NCI-H2196 treated with DMSO at 0.1 percent for 48 hours (cell line): ENCODE measurements around the gene RNU1-4.
"Not testable (repeated sequence)": the region's sequence is repeated elsewhere in the genome, so short reads cannot be mapped to it uniquely, and the experiment has no call there.

Experiments used
- DNase-seq: peaks from one replicate; lab custom pipeline; 2025; ENCODE audit not compliant: unreplicated experiment; lab: John Stamatoyannopoulos, UW

The RNU1-4 gene

GRCh38 chr1:16764820-16765655, 24.7 kb downstream of the RNU1-4 start:
- not testable (repeated sequence) for DNase-seq

GRCh38 chr1:16765731-16766605, 25.7 kb downstream of the RNU1-4 start:
- not testable (repeated sequence) for DNase-seq

GRCh38 chr1:16766689-16767256, 26.5 kb downstream of the RNU1-4 start:
- not testable (repeated sequence) for DNase-seq

GRCh38 chr1:16770139-16770759, 29.9 kb downstream of the RNU1-4 start:
- DNase-seq, result not testable (repeated sequence)

- DNase-seq, result not testable (repeated sequence)
These were observed 30.7 kb downstream of the RNU1-4 start for GRCh38 chr1:16770896-16771446.

GRCh38 chr1:16772275-16773204, 32.2 kb downstream of the RNU1-4 start:
- not testable (repeated sequence) for DNase-seq

GRCh38 chr1:16773205-16773596, 32.9 kb downstream of the RNU1-4 start:
- not testable (repeated sequence) for DNase-seq

- DNase-seq, result not testable (repeated sequence)
These were observed 33.4 kb downstream of the RNU1-4 start for GRCh38 chr1:16773723-16774122.

- DNase-seq, result not testable (repeated sequence)
These were observed 34.5 kb downstream of the RNU1-4 start for GRCh38 chr1:16774773-16775172.

GRCh38 chr1:16775290-16775689, 35.0 kb downstream of the RNU1-4 start:
- not testable (repeated sequence) for DNase-seq

GRCh38 chr1:16776248-16776647, 35.9 kb downstream of the RNU1-4 start:
- not testable (repeated sequence) for DNase-seq

GRCh38 chr1:16776835-16777234, 36.5 kb downstream of the RNU1-4 start:
- DNase-seq, result not testable (repeated sequence)

GRCh38 chr1:16777821-16778220, 37.5 kb downstream of the RNU1-4 start:
- DNase-seq, result not testable (repeated sequence)

GRCh38 chr1:16779525-16779924, 39.2 kb downstream of the RNU1-4 start:
- DNase-seq, result not testable (repeated sequence)

- not testable (repeated sequence) for DNase-seq
These were observed 40.7 kb downstream of the RNU1-4 start for GRCh38 chr1:16781033-16781432.

GRCh38 chr1:16781625-16782024, 41.3 kb downstream of the RNU1-4 start:
- DNase-seq, result not testable (repeated sequence)

- not testable (repeated sequence) for DNase-seq
These were observed 44.6 kb downstream of the RNU1-4 start for GRCh38 chr1:16784955-16785354.

GRCh38 chr1:16786362-16786761, 46.0 kb downstream of the RNU1-4 start:
- not testable (repeated sequence) for DNase-seq

- DNase-seq, result not testable (repeated sequence)
These were observed 46.9 kb downstream of the RNU1-4 start for GRCh38 chr1:16787175-16787574.
